GM12865 (cell line): ENCODE data around the gene PLVAP.

Source experiments
- DNase-seq: peaks from one replicate; pipeline ENCODE4 v3.0.0; 2010; ENCODE audit warnings: low read depth
- H3K4me3 ChIP-seq: 2 replicates; pipeline ENCODE4 v1.5.1; 2011; ENCODE audit warnings: mild to moderate bottlenecking, low read depth, low read length, control low read depth
- TF ChIP-seq, protein P1 (sequence below): IDR thresholded peaks from 2 replicates; pipeline ENCODE4 v1.5.1; 2011; ENCODE audit warnings: low read length, control low read depth, low read depth, inconsistent platforms; ENCODE audit not compliant: insufficient read depth; ENCODE audit errors: missing control alignments

The PLVAP gene

DNA sequence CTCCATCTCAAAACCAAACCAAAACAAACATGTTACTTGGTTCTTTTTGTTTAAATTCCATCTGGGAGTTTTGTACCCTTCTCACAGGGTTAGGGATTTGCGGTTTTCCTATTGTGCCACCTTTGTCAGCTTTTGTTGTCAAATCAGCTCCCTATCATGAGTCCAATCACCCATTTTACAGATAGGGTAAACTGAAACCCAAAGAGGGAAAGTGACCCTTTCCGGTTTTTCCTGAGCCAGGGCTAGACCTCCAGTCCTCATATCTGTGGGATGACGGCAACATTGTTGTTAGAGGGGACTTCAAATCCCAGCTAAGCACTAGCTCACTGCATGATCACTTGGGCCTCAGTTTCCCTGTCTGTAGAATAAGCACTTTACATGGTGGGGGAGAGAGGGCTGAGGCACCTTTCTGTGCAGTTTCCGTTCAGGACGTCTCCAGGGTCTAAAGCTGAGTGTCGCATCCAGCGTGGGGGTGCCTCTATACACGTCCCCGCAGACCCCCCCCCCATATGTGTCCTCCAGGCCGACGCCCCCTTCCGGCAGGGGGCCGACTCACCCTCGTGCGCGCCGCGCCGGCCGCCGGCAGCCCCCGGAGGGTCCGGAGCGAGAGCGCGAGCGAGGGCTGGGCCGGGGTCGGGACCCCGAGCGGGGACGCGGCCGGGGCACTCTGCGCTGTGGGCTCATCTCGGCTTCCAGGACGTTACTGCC, 13.0 kb upstream of the PLVAP start:
- TF ChIP-seq, protein P1, sequence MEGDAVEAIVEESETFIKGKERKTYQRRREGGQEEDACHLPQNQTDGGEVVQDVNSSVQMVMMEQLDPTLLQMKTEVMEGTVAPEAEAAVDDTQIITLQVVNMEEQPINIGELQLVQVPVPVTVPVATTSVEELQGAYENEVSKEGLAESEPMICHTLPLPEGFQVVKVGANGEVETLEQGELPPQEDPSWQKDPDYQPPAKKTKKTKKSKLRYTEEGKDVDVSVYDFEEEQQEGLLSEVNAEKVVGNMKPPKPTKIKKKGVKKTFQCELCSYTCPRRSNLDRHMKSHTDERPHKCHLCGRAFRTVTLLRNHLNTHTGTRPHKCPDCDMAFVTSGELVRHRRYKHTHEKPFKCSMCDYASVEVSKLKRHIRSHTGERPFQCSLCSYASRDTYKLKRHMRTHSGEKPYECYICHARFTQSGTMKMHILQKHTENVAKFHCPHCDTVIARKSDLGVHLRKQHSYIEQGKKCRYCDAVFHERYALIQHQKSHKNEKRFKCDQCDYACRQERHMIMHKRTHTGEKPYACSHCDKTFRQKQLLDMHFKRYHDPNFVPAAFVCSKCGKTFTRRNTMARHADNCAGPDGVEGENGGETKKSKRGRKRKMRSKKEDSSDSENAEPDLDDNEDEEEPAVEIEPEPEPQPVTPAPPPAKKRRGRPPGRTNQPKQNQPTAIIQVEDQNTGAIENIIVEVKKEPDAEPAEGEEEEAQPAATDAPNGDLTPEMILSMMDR, result no peak
- DNase-seq, result no peak
- no peak overlapping the region for H3K4me3 ChIP-seq

DNA sequence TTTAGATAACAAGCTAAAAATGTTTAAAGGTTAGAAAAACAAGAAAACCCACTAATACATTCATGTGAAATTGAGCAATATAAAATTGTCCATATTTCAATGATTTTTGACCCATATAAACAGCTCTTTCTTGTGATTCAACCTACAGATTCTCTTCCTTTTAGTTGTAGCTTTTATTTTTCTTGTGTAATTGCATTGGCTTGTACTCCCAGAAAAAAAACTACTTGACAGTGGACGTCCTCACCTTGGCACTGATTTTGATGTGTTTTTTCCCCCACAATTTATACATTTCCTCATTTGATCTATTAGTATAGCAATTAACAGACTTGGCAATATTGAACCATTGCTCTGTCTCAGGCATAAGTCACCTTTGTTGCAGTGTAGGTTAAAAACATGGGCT, 12.1 kb upstream of the PLVAP start:
- DNase-seq, result no peak
- TF ChIP-seq, protein P1, result no peak
- H3K4me3 ChIP-seq, result no peak overlapping the region

DNA sequence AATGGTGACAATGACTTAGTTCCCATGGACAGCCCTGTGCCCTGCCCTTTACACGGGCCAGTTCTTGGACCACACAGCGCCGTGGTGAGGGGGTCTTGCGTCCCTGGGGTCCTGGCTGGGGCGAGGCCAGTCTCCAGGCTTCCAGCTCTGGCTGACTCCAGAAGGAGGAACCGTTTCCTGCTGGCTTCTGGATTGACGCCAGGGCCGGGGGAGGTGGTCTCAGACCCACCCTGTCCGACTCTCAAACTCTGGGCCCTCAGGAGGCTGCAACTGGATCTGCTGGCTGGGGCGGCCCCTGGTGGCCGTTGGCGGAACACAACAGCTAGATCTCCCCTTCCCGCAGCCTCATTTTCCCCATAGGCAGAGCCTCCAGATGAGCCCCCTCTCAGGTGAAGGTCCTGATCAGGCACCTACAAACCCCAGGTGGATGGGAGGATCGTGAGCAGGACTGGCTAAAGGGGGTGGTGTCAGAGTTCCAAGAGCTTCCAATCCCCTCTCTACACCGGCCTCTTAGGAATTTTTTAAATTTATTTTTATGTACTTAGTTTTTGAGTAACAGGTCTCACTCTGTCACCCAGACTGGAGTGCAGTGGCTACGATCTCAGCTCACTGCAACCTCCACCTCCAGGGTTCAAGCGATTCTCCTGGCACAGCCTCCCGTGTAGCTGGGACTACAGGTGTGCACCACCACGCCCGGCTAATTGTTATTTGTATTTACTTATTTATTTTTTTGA, 8.9 kb upstream of the PLVAP start:
- TF ChIP-seq, protein P1, result peak; percentile 95
- H3K4me3 ChIP-seq, result no peak overlapping the region
- peak; percentile 71 for DNase-seq

DNA sequence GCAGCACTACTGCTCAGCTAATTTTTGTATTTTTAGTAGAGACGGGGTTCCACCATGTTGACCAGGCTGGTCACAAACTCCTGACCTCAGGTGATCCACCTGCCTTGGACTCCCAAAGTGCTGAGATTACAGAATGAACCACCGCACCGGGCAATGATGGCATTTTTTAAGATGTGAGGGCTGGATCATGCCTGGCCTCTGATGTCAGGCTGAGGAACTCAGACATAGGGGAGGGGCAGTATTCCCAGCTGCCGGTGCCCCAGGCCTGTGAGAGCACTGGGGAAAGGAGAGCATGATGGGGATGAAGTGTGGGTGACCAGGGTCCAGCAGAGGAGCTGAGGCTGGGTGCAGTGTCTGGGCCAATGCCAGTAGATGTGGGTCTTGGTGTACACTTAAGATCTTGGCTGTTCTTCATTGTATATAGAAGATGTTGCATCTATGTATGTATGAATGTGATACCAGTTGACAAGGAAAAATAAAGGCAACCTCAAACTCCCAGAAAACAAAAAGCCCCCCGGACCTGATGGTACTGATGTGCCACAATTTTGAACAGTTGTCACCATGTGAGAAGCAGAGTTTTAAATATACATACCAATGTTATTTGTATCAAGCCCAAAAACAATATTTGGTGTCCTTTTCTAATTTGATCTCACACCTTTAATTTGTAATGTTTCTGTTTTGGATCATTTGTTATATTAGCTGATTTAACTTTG, 3.4 kb upstream of the PLVAP start:
- no peak overlapping the region for H3K4me3 ChIP-seq
- no peak for DNase-seq
- TF ChIP-seq, protein P1, result no peak

DNA sequence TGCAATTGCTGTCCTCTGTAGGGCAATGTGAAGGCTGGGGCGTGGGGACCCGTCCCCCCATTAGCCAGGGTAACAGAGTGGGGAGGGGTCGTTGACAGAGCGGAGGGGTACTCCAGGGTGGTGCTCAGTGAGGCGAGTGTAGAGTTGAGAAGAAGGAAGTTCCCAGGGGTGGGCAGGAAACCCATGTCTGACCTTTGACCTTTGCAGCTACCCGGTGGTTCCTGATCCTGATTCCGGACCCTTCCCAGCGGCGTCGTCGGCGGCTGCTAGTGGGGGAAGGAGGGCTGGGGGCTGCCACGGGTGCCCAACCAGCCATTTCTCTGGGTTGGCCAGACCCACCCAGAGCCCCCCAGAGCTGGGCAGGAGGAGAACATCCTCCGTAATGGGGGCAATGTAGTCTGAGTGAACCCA, 2.1 kb upstream of the PLVAP start:
- no peak for DNase-seq
- TF ChIP-seq, protein P1, result no peak
- H3K4me3 ChIP-seq, result no peak overlapping the region

DNA sequence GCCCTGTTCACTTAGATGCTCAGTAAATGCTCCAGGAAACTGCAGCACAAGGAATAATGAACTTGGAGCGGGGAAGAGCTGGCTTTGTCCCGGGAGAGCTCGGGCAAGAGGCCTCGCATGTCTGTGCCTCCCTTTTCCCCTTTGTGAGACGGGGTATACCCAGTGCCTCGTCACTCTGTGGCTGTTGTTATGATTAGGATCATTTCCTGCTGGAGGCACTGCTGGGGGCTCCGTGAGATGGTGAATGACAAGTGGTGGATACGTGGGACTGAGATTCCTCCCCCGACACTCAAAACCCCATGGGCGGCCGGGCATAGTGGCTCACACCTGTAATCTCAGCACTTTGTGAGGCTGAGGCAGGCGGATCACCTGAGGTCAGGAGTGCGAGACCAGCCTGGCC, 1.1 kb upstream of the PLVAP start:
- no peak overlapping the region for H3K4me3 ChIP-seq
- TF ChIP-seq, protein P1, result no peak
- no peak for DNase-seq
